ENCODE results near the gene MOB3B.

MOB3B gene

DNA sequence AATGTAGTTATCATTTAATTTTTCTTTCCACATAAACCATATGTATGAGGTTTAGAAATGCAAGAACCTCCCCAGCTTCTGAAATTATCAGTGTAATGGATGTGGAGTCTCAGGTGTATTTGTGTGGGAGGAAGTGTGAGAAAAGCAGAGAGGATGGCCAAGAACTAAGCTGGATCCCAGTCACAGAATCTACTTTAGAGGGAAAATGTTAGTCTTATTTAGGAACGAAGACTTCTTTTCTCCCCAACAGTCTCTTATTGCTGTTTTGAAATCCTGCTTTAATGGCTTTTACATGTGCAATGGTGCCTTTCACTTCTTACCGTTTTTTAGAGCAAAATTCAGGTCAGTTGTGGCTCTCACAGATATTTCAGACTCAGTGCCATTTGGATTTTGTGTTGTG, 235.6 kb downstream of the MOB3B start:
- no peak for DNase-seq

DNA sequence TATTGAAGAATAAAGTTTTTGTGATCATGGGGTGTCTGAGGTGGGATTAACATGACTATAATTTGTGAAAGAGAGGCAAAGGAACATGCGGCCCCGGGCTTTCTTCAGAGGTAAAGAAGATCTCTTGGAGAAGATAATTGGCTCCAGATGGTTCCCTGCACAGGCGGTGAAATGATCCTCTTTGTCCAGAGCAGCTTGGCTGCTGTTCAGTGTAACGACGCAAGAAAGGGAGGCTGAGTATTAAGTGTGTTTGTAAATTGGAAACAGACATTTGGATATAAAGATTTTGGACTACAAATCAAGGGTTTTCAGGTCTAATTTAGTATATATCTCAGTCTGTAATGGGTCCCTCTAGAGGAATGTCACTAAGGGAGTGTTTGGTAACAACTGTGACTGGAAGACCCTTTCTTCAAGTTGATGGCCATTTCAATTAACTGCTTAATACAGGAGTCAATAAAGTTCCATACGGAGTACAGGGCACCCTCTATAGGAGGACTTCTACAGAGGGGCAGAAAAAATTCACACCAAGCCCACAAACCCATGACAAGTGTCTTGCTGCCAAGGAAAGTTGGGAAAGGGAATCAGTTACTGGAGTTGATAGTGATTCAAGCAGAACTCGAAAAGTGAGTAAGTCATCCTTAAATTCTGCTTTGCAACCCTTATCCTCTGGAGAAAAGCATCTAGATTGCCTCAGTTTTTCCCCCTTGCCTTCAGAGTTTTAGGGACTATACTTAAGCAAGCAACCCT, 236.8 kb downstream of the MOB3B start:
- DNase-seq = no peak

DNA sequence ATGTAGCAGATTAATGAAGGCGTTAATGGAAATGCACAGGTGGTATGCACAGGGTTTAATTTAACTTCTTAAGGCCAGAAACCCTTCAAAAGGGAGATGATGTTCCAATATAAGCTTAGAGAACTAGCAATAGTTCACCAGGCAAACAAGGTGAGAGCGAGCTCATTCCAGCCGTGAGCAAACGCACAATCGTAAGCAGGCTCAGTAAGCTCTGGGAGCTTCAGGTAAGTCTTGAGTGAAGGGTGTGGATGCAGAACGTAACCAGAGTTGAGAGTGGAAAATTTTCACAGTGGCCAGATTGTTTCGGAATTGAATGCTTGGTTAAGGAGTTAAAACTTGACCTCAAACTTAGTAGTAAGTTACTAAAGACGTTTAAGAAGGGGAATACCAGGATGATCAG, 238.3 kb downstream of the MOB3B start:
- no peak for DNase-seq

DNA sequence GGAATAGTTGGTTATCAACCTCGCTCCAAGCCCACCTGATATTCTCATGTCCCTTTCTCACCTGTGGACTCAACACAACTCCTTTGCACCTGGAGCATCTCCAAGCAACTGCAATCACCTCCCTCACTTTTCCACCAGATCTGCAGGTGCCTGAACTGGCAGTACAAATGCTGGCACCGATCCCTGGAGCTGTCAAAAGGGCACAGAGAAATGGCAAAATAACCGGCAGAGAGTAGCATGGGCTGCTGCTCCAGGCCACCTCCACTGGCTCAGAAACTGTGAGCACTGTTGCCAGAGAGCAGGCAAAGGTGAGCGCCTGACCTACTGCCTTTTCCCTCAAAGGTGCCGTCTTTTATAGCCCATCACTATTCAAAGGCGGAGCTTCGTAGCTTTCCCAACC, 247.3 kb downstream of the MOB3B start:
- no peak for DNase-seq

DNA sequence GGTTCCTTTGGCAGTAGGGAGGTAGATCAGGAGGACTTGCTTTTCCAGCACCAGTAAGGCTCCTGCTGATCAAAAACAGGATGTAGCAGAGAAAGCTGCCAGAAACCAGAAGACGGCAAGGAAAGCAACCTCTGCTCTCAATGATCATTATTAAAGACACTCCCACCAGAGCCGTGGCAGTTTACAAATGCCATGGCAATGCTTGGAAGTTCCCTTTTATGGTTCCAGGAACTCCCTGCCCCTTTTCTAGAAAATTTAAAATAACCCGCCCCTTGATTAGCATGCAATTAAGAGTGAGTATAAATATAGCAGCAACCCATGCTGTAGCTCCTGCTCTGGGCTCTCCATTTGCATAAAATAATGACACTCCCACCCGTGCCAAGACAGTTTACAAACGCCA, 248.8 kb downstream of the MOB3B start:
- no peak for DNase-seq

DNA sequence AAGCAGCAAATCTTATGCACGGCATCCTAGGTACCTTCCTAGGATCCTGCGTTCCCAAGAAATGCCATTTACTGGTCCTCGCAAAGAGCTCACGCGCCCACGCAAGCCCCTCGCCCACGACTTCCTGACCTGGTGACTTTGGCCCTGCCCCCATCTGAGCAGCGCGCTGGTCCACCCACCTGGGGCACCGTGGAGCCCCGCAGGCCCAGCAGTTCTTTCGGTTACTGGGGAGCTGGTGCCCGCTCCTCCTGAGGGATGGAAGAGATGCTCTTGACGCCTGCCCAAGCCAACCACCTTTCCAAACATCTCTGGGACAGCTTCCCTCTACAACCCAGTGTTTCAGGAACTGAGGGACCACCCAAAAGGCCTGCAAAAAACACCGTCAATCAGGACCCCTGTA, 249.4 kb downstream of the MOB3B start:
- DNase-seq = no peak

DNA sequence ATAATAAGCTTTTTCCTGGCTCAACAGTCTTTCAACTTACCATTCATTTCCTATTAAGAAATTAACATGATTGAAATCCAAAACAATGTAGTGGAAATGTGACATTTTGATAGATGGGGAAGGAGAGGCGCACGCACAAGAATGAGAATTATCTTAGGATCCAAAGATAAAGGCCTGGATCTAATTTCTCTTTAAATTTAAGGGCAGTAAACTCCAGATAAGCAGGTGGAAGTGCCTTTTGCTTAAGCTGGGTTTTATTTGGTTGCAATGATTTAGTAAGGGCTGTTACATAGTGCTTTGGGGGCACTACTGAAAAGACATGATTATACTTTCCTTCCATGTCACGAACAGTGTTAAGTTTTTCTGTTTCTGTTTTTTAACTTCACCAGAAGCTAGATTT, 250.0 kb downstream of the MOB3B start:
- no peak for DNase-seq

DNA sequence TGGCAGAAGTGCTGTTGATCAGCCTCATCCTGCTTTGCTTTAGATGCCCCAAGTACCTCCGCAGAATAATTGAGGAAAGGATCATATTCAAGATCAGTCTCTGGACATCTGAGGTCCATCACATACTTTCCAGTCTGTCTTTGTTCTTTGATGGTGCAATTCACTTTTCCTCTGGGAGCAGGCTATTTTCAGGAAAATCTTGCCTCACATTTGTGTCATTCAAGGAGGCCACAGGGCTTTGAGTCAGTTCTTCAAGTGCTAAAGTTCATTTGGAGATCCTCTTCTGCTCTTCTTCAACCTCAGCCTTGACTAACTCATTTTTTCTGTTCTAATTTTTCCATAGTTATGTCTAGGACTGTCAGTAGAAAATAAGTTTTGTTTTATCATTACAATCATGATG, 251.2 kb downstream of the MOB3B start:
- no peak for DNase-seq

DNA sequence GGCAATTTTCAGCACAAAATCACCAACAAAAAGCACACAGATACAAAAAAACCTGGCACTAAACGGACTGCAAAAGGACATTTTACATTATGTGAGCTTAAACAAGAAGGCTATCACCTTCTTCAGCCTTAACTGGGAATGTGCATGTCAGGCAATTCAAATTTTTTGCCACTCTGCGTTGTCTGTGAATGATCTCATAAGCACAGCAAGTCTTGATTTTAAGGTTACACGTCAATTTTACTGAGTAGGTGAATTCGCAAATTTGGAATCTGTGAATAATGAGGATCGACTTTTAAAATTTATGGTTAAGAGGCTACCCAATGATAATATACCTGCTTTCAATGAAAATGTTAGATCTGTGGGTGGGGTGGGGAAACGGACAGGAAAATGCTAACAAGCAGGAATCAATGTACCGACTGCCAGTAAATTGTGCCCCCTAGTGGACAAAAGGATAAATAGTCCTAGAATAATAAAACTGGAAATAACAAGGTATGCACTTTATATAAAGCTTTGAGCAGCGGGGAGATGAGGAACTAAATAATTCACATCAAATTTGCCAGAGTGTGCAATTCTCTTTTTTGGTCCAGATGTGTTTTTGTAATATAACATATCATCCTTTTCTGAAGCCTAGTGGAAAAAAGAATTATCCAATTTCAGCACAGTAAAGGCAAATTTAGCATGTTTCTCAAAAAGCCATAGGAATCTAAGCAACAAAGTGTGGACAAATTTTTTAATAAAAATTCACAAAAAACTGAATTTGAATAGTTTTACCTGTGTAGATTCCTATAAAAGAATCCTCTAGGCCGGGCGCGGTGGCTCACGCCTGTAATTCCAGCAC, 253.2 kb downstream of the MOB3B start:
- peak in 8 of 56 donors; percentile 0 to 21 (median 2) for DNase-seq
